Measurements from ENCODE around the gene MPRIP.

DNA sequence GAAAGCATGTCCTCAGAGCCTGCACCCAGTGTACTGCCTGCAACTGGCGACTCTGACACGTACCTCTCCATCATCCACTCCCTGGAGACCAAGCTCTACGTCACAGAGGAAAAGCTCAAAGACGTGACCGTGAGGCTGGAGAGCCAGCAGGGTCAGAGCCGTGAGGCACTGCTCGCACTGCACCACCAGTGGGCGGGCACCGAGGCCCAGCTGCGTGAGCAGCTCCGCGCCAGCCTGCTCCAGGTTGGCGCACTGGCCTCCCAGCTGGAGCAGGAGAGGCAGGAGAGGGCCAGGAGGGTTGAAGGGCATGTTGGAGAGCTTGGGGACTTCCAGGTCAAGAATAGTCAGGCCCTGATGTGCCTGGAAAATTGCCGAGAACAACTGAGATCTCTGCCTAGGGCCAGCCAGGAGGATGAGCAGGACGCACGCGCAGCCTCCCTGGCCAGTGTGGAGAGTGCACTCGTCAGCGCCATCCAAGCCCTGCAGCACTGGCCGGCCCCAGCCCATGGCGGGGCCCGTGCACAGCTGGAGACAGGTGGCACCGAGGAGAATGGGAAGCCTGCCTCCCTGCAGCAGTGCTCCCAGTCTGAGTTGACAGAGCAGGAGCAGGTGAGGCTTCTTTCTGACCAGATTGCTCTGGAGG lies 123.5 kb downstream of the MPRIP start:
- TF ChIP-seq CTCF (conservative IDR thresholded peaks at IDR 0.05; ENCODE audit: low read depth, low read length) (no peak), EZH2phosphoT487 (IDR thresholded peaks at IDR 0.05; ENCODE audit: borderline replicate concordance, low read length) (no peak), EZH2 (IDR thresholded peaks at IDR 0.05; ENCODE audit: low read length, unreplicated experiment) (no peak)
